ENCODE data around the gene CAPN11.

The CAPN11 gene

DNA sequence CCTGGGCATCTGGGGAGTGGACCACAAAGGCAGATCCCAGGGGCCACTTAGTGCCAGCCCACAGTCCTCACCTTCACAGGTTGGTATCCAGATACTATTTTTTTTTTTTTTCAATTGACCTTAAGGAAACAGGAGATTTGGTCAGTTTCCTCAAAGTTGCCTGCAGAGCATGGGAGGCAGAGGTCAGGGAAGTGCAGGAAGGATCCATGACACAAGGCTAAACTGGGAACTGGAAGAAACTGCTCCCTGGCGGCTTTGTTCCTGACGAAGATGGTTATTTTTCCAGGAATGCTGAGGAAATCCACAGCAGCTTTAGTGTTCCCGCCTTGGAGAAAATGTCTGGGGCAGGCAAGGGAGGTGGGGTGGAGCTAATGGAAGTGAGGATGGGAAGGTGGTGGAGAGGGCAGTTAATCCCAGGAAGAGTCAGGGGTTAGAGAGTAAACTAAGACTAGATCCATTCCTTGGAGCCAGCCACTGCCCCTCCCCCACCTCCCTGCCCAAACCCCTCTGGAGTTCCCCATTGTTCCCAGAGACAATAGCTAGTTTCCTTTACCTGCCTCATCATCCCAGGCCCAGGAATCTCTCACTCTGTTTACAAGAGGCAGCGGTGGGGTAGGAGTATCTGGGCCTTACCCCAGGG, 43.8 kb downstream of the CAPN11 start:
- in situ Hi-C loops (cut with MboI; ENCODE audit: low sequenced_read_pairs), result no loop called here

DNA sequence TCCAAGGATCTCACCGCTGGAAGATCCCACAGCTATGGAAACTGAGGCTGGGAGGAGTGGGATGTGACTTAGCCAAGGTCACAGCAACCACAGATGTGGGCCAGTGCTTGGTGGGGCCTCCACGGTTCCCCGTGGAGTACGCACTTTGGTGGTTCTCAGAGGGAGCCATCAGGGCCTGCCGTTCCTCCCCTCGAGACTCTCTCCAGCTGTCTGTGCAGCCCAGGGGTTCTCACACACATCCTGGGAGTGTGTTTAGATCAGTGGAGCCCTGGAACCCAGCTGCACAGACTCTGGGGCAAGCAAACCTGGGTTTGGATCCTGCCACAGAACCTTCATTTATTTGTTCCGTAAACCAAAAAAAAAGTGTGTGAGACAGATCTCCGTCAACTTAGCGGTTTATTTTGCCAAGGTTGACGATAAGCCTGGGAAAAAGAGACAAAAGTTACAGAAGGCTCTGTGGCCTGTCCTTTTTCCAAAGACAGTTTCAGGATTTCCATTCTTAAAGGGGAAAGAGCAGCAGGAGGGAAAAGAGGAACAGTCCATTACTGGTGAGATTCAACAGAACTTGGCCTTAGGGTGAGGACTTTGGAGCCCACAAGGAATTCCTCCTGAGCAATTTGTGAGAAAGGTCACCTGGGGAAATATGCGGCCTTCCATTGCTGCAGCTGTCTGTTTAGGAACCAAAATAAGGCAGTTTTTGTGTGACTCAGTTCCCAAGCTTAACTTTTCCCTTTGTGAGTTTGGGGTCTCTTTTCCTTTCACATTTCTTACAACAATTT, 44.5 kb downstream of the CAPN11 start:
- in situ Hi-C loops (cut with MboI; ENCODE audit: low sequenced_read_pairs), result no loop called here

- in situ Hi-C loops (cut with MboI; ENCODE audit: low sequenced_read_pairs), result no loop called here
These were observed 45.3 kb downstream of the CAPN11 start for GRCh38 chr6:44203955-44204354.

DNA sequence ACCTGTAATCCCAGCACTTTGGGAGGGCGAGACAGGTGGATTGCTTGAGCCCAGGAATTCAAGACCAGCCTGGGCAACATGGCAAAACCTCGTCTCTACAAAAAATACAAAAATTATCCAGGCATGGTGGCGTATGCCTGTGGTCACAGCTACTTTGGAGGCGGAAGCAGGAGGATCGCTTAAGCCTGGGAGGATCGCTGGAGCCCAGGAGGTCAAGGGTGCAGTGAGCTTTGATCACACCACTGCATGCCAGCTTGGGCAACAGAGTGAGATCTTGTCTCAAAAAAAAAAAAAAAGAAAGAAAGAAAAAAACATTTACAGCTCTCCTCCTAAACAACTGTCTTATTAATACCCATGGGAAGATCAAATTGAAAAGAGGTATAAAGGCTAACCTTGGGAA, 49.3 kb downstream of the CAPN11 start:
- in situ Hi-C loops (cut with MboI; ENCODE audit: low sequenced_read_pairs), result no loop called here

GRCh38 chr6:44211284-44211683, 52.7 kb downstream of the CAPN11 start:
- in situ Hi-C loops (cut with MboI; ENCODE audit: low sequenced_read_pairs), result no loop called here

- in situ Hi-C loops (cut with MboI; ENCODE audit: low sequenced_read_pairs), result no loop called here
These were observed 55.7 kb downstream of the CAPN11 start for GRCh38 chr6:44214307-44214706.

DNA sequence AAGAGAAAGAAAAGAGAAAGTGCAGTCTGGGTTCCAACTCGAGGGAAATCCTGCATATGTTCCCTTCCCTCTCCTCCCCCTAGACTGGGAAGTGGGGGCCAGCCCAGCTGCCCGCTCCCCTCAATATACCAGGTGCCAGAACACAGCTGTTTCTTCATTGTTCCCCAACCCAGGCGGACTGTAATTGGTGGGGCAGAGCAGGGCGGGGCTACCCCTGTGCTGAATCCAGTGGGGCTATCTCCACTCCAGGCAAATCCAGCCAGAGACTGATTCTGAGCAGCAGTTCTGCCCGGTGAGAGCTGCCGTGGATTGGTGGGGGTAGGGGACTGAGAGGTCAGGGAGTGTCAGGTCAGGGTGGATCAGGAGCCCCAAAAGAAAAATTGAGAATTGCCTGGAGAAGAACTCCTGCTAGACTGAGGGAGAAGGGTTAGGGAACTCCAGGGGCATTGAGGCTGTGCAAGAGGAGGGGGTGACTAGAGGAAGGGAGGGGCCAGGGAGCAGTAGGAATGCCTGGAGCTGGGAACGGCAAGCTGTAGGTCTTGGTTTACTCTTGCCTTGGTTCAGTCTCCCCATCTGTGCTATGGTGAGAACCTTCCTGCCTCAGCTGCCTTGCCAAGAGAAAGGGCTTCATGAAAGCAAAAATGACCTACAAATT, 58.2 kb downstream of the CAPN11 start, which contains the start of gene MYMX:
Gene MYMX, plus strand, starts transcription at position 250 of the 655 bp plus-strand sequence. CDS start 546 bp downstream, outside the sequence.
- in situ Hi-C loops (cut with MboI; ENCODE audit: low sequenced_read_pairs), result no loop called here

- in situ Hi-C loops (cut with MboI; ENCODE audit: low sequenced_read_pairs), result no loop called here
These were observed 58.9 kb downstream of the CAPN11 start for GRCh38 chr6:44217332-44218143.

GRCh38 chr6:44219053-44219814, 60.6 kb downstream of the CAPN11 start:
- in situ Hi-C loops (cut with MboI; ENCODE audit: low sequenced_read_pairs), result no loop called here

GRCh38 chr6:44219815-44220784, 61.5 kb downstream of the CAPN11 start:
- in situ Hi-C loops (cut with MboI; ENCODE audit: low sequenced_read_pairs), result no loop called here

GRCh38 chr6:44220913-44221290, 62.3 kb downstream of the CAPN11 start:
- in situ Hi-C loops (cut with MboI; ENCODE audit: low sequenced_read_pairs), result no loop called here

DNA sequence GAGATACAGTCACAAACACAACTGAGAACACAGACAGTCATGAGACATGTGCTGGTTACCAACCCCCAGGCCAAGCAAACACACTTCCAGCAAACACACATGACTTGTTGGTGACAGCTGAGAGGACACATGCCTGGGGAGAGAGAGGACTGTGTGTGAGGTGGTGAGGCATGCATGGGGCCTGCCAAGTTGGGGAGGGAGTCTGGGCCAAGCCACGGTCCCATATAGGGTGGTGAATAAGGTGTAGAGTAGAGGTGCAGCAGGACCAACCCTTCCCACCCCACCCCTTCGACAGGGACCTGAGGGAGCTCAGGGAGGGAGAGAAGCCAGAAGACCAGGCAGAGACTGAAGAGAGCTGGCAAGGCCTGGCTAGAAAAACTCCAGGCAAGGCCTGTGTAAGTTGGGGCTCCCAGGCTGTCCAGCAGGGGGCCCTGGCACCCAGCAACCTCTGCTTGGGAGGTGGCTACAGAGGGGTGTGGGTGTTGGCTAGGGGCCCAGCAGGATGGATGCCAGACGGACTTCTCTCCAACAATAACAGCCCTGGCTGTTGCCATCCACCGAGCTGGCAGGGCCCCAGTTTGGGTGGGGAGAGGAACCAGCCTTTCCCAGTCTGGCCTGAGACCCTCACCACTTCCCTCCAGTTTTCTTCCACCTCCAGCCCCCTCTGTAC, 62.8 kb downstream of the CAPN11 start:
- in situ Hi-C loops (cut with MboI; ENCODE audit: low sequenced_read_pairs), result no loop called here

DNA sequence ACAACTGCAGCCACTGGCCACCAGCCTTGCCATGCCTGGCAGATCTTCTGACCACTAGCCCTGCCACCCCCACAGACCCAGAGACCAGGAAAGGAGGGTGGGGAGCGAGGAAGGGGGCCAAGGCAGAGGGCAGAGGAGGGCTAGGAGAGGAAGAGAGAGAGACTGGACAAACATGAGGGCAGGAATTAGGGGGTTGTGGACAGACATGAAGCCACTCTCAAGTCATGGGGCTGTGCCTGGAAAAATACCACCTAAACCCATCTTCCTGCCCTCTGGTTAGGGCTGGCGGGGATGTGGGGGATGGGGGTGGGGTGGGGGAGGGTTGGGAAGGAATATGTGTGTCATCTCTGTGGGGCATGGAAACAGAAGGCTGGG, 63.3 kb downstream of the CAPN11 start:
- in situ Hi-C loops (cut with MboI; ENCODE audit: low sequenced_read_pairs), result no loop called here

- in situ Hi-C loops (cut with MboI; ENCODE audit: low sequenced_read_pairs), result no loop called here
These were observed 64.1 kb downstream of the CAPN11 start for GRCh38 chr6:44222486-44223318.

GRCh38 chr6:44223319-44224028, 64.9 kb downstream of the CAPN11 start, which contains the start of gene SLC29A1:
TSS of gene SLC29A1 (plus strand) at chr6:44223595. CDS start at chr6:44227314, 3,719 bp downstream.
- in situ Hi-C loops (cut with MboI; ENCODE audit: low sequenced_read_pairs), result no loop called here

DNA sequence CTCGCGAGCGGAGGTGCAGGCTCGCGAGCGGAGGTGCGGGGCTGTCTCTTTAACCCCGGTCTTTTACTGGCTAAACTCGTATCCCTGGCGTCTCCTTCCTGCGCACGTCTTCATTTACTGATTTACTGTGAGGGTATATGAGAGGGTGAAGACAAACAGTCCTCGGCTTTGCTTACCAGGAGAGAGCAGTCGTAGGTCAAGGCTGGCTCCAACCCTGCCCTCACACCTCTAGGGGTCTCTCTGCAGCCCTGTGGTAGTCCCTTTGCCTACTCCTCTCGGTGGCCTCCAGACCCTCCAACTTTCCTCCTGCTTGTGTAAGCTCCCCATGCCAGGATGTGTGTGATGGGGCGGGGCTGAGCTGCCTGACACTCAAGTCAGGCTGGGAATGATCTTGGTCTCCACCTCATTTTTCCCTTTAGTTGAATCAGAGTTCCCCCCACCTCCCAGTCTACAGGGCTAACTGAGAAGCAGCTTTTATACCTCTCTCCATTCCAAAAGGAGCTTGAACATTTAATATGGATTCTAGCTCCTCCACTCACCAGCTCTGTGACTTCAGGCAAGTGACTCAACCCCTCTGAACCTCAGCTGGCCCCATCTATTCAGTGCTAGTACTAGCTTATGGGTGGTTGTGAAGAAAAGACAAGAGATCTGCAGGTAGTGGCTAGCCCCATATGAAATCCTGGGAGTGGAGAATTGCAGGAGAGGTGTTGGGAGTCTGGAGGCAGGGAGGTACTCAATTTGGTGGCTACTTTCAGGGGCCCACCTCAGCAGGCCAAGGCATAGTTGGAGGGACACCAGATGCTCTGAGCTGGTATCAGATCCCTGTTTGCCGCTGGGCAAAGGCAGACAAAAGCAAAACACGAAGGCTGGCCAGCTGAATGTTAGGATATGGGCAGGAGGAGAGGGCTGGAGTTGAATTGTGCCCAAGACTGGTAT, 65.7 kb downstream of the CAPN11 start:
- in situ Hi-C loops (cut with MboI; ENCODE audit: low sequenced_read_pairs), result no loop called here
